DMS 273 treated with DMSO at 0.1 percent for 48 hours (cell line): Measurements from ENCODE around the gene KCNQ5.
A peak's percentile ranks its signal among the peaks of the same experiment; 100 is the strongest.
"Not testable (repeated sequence)": the region's sequence is repeated elsewhere in the genome, so short reads cannot be mapped to it uniquely, and the experiment has no call there.

Experiments used
- DNase-seq: peaks from one replicate; lab custom pipeline; 2025; lab: John Stamatoyannopoulos, UW

The KCNQ5 gene

DNA sequence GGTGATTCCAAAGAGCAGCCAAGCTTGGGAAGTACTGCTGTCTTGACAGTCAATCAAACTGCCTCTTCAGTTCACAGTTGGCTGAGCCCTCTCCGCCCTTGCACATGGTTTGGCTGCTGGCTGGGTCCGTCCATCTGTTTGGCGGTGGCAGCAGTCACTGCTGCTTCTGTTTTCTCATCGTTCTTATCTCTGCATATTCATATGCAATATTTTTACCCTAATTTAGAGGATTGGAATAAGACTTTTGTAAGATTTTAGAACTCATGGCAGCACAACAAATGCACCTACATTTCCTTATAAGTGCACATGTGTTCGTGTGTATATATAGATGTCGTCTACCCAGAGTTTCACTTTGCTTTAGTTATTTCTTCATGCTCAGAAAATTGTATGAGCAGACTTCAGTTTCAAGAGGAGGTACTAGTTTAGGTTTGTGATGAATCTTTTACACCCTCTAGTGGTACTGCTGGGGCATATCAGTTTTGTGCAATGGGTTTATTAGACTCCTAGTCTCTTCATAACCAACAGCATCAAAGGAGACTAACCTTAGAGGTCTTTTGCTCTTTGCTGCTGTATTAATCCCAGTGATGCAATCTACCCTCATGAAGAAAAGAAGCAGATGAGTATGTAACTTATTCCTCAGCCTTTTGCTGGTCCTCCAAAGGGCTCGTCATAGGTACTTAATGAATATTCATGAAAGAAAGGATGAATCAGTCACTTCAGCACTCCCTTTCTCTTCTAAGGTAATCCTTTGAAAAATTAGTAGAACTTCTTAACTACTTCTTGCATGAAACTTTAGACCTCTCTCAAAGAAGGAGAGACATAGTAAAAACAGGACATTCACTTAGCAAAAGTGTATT is 559.1 kb downstream of the KCNQ5 start:
- peak; percentile 83 for DNase-seq

DNA sequence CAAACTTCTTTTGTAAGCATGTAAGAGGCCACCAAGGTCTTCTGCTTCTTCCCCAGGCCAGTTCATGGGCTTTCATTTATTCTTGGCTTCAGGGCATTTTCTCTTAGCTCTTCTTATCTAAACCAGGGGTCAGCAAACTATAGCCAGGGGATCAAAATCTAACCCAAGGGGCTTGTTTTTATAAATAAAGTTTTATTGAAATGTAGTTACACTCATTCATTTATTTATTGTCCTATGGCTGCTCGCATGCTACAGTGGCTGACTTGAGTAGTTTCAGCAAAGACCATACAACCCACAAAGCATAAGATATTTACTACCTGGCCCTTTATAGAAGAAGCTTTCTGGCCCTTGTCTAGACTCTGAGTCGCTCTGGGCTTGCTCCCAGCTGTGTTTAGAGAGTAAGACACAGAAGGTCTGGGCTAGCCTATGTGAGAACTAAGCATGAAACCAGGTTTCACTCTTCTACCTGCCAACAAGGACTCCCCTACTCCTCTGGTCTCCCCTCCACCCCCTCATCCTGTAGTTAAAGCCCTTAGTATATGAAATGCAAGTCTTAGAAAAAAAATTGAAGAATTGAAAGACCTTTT is 560.2 kb downstream of the KCNQ5 start:
- DNase-seq = no peak

DNA sequence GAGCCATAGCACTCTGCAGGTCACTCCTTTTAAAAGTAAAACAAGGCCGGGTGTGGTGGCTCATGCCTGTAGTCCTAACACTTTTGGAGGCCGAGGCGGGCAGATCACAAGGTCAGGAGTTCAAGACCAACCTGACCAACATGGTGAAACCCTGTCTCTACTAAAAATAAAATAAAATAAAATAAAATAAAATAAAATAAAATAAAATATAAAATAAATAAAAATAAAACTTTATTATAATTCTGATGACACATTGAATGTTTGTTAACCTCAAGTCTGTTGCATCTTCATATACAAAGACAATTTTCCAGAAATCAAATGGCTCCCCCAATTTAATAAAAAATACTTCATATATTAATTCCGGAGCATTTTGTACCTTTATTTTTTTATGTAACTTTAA is 571.4 kb downstream of the KCNQ5 start:
- DNase-seq = not testable (repeated sequence)

- no peak for DNase-seq
Measured at GRCh38 chr6:73194744-73195143, 572.9 kb downstream of the KCNQ5 start.

GRCh38 chr6:73200247-73200646 is 578.4 kb downstream of the KCNQ5 start:
- DNase-seq = no peak

- DNase-seq = no peak
Measured at GRCh38 chr6:73200735-73201134, 578.9 kb downstream of the KCNQ5 start.

DNA sequence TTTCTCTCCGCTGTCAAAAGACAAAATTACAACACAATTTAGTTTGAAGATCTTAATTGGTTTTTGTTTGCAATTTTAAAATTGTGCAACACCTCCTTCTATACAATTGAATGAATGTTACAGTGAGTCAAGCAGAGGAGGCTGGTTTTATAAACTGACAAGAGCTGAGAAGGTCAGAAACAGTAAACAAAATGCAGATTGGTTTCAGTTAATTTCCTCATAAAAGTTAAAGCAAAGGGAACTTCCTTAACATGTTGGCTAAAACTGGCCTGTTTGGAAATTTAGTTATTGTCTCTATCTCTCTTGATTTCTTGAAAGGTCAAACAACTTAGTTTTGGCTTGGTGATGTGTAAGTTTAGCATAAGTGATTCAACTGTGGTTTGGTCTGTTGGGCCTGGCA is 581.2 kb downstream of the KCNQ5 start:
- DNase-seq = no peak

DNA sequence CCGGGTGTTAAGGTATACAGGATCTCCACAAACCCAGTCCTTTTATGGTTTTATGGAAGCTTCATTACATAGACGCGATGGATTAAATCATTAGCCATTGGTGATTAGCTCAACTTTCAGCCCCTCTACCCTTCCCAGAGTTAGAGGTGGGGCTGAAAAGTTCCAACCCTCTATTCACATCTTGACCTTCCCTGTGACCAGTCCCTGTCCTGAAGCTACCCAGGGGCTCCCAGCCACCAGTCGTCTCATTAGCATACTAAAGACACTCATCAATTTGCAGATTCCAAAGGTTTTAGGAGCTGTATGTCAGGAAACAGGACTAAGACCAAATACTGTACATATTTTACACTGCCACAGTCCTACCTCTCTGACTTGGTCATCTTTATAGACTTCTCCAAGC is 582.4 kb downstream of the KCNQ5 start:
- no peak for DNase-seq

GRCh38 chr6:73207221-73207837 is 585.5 kb downstream of the KCNQ5 start:
- DNase-seq = no peak

DNA sequence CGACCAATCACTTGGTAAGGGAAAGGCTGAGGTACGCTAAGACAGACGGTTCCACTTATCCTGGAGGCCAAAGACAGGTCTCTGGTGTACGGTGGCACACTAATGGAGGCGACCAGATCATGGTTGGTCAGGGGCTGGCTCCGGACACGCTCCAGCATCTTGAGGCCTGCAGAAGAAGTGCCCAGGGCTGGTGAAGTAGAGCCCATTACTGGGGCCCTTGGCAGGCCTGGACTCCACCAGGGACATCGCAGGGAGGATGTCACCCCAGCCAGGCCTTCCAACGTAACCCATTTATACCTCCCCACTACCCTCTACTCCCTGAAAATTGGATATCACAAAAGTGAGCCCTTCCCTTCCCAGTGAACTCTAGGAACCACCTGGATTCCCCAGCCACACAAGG is 587.3 kb downstream of the KCNQ5 start:
- no peak for DNase-seq

DNA sequence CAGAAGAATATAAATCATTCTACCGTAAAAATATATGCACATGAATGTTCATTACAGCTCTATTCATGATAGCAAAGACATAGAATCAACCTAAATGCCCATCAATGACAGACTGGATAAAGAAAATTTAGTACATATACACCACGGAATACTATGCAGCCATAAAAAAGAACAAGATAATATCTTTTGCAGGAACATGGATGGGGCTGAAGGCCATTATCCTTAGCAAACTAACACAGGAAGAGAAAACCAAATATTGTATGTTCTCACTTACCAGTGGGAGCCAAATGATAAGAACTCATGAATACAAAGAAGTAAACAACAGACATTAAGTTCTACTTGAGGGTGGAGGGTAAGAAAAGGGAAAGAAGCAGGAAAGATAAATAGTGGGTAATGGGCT is 595.0 kb downstream of the KCNQ5 start:
- DNase-seq = no peak

DNA sequence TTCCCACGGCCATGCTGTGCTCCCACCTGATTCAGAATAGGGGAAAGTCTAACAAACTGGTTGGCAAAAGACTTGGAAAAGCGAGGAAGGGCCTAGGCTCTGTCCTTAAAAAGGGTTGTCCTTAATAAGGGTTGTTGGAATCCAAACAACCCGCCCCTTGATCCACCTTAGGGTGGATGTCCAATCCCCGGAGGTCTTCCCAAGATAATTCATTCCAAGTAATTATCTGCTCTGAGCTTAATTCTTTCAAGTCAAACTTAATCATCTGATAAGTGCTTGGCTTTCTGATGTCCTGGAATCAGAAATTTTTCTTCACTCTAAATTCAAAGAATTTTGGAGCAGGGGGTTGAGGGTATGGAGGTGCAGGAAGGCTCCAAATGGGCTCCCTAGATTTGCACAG is 603.5 kb downstream of the KCNQ5 start, which contains the start of gene KHDC1L:
KHDC1L (minus strand) TSS at position 101 of the 400 bp plus-strand sequence; CDS start at position 13, 88 bp downstream.
- no peak for DNase-seq

GRCh38 chr6:73227606-73228255 is 605.9 kb downstream of the KCNQ5 start:
- DNase-seq = no peak

- no peak for DNase-seq
Measured at GRCh38 chr6:73231986-73232391, 610.1 kb downstream of the KCNQ5 start.

- DNase-seq = no peak
Measured at GRCh38 chr6:73233048-73233447, 611.2 kb downstream of the KCNQ5 start.

DNA sequence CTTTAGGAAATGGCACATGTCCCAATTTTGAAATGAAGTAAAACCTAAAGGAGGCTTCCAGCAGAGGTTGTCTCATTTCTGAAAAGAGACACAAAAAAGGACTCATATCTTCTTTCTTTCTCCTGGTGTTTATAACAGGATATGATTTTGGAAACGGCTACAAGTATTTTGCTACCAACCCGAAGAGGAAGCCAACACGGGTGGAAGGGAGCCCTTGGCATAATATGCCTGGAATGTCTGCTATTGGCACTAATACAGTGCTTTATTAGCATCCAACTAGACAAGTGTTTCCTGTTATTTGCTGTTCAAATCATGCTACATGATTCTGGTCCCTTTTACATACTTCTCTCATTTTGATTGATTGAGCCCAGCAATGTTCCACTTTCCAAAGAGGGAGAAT is 612.1 kb downstream of the KCNQ5 start:
- DNase-seq = not testable (repeated sequence)

- no peak for DNase-seq
Measured at GRCh38 chr6:73234733-73235132, 612.9 kb downstream of the KCNQ5 start.

GRCh38 chr6:73236144-73236750 is 614.4 kb downstream of the KCNQ5 start:
- DNase-seq = no peak

DNA sequence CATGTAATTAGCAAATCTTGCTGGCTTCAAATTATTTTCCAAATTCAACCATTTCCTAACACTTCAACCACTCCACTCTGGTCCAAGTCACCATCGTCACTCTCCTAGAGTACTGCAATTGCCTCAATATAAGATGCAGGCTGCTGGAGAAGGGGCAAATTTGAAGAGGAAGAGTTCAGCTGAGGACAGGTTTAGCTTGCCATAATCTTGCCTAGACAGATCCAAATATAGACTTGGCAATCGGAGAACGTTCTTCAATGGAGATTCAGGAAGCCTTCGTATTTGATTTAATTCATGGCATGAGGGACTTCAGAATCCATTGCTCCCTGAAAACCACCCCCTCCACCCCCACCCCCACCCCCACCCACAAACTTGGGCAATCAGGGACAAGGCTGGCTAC is 618.9 kb downstream of the KCNQ5 start:
- no peak for DNase-seq

- no peak for DNase-seq
Measured at GRCh38 chr6:73242001-73242400, 620.1 kb downstream of the KCNQ5 start.
